HFFc6 (cell line): ENCODE measurements around the gene PTPRE. TPM values are rescaled to one million over a fixed set of nuclear protein-coding genes. Genes with fewer than 3 reads are reported as not detected.

Source experiments
- DNase-seq: peaks from one replicate; pipeline ENCODE4 v3.0.0-alpha.2; 2018
- H3K27ac Mint-ChIP-seq: 2 replicates; pipeline ENCODE4 v1.8.0; 2020; ENCODE audit warnings: mild to moderate bottlenecking, mixed read lengths
- H3K27me3 Mint-ChIP-seq: 2 replicates; pipeline ENCODE4 v1.8.0; 2021; ENCODE audit warnings: mild to moderate bottlenecking, moderate library complexity, mixed read lengths; ENCODE audit not compliant: insufficient read depth
- H3K36me3 Mint-ChIP-seq: 2 replicates; pipeline ENCODE4 v1.8.0; 2021; ENCODE audit warnings: low read depth, mixed read lengths
- H3K4me1 Mint-ChIP-seq: 2 replicates; pipeline ENCODE4 v1.8.0; 2020; ENCODE audit warnings: low read depth, mixed read lengths
- H3K4me3 Mint-ChIP-seq: 2 replicates; pipeline ENCODE4 v1.8.0; 2020; ENCODE audit warnings: mild to moderate bottlenecking, moderate library complexity, mixed read lengths
- H3K9me3 Mint-ChIP-seq: 2 replicates; pipeline ENCODE4 v1.8.0; 2020; ENCODE audit warnings: mild to moderate bottlenecking, mixed read lengths
- total RNA-seq, 6 experiments: library from RNA; stranded (reverse); fragmentation: NEBNext Ultra II Directional; extraction: Animal tissue kit (Norgen Biotek cat#: 25700); gene quantifications; 2 replicates in 1 of 6; 3 replicates in 5 of 6; pipeline ENCODE4 v1.2.3, GENCODE V29; 2021
- TF ChIP-seq, protein P1 (sequence below): fragments of 200-600 bp; sonication (generic); IDR thresholded peaks from 2 replicates; pipeline ENCODE4 v1.5.0; 2021; ENCODE audit warnings: antibody characterized with exemption, mild to moderate bottlenecking

PTPRE gene
- total RNA-seq, 6 experiments from 2014 or later, result 0.14 to 0.37 (median 0.15) TPM; not detected in 3

DNA sequence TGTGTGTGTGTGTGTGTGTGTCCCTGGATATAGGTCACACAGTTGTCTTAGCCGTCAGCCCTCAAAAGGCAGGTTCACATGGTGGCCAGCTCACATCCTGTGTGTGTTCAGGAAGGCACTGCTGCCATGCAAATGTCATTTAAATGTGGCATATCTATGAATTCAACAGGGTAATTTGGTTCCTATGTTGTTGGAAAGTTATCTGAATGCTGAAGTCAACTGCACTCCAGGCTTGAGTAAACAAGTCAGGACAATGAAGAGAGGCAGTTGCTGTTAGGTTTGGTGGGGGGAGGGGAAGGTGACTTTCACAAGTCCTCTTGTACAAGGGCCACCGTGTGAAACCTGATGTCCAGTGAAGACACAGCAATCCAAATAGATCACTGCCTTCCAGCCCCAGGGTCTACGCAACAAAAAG, 61.1 kb downstream of the PTPRE start:
- no peak overlapping the region for H3K4me3 Mint-ChIP-seq
- no peak for DNase-seq
- TF ChIP-seq, protein P1, sequence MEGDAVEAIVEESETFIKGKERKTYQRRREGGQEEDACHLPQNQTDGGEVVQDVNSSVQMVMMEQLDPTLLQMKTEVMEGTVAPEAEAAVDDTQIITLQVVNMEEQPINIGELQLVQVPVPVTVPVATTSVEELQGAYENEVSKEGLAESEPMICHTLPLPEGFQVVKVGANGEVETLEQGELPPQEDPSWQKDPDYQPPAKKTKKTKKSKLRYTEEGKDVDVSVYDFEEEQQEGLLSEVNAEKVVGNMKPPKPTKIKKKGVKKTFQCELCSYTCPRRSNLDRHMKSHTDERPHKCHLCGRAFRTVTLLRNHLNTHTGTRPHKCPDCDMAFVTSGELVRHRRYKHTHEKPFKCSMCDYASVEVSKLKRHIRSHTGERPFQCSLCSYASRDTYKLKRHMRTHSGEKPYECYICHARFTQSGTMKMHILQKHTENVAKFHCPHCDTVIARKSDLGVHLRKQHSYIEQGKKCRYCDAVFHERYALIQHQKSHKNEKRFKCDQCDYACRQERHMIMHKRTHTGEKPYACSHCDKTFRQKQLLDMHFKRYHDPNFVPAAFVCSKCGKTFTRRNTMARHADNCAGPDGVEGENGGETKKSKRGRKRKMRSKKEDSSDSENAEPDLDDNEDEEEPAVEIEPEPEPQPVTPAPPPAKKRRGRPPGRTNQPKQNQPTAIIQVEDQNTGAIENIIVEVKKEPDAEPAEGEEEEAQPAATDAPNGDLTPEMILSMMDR, result no peak
- peaks cover 10% of the 10 kb centered on the region; the same call in 1 of the 2 replicates for H3K36me3 Mint-ChIP-seq
- H3K27me3 Mint-ChIP-seq, result no peaks in the 10 kb centered on the region; the same call in 1 of the 2 replicates
- H3K4me1 Mint-ChIP-seq, result no peaks in the 10 kb centered on the region
- H3K27ac Mint-ChIP-seq, result no peak overlapping the region
- H3K9me3 Mint-ChIP-seq, result peaks cover 38% of the 10 kb centered on the region

- no peak for DNase-seq
- Mint-ChIP-seq H3K9me3 (peaks cover 45% of the 10 kb centered on the region), H3K27me3 (no peaks in the 10 kb centered on the region; the same call in 1 of the 2 replicates), H3K27ac (no peak overlapping the region), H3K4me3 (no peak overlapping the region), H3K4me1 (no peaks in the 10 kb centered on the region), H3K36me3 (peaks cover 10% of the 10 kb centered on the region; the same call in 1 of the 2 replicates)
- TF ChIP-seq, protein P1, result no peak
Observed at GRCh38 chr10:127968659-127969058, 61.8 kb downstream of the PTPRE start.

DNA sequence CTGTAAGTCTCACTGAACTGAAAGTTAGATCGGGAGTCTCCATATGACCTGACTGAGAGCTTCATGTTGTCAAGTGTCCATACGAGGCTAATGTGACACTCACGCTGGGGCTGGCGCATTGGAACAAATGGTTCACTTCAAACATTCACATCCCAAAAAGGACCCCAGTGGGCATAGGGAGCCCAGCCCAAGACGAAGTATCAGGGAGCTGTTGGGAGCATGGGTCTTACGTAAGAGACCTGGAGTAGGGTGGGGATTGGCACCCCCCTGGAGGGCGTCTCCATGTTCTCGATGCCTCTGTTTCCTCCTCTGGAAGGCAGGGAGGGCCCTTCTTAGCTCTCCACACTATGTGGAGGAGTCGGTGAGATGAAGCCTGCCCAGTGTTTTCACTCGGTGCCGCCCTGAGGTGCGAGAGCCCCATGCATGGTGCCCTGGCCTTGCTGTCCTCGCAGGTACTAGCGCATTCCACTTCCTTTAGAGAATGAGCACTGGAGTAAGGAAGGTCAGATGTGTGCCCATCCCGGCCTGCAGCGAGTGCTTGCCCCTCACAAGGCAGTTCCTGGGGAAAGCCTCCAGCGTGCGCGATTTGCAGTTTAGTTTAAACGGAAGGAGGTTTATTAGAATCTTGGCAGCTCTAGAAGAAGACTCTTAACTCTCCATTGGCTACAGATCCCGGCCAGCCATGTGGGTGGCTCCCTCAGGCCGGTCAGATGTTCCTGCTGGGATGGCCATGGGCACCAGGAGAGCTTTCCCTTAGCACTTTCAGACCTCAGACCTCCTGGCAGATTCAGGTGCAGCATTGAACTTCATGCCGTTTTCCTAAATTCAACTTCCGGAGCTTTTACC, 64.4 kb downstream of the PTPRE start:
- TF ChIP-seq, protein P1, result no peak
- Mint-ChIP-seq H3K9me3 (peaks cover 52% of the 10 kb centered on the region), H3K36me3 (peaks cover 10% of the 10 kb centered on the region; the same call in 1 of the 2 replicates), H3K27ac (no peak overlapping the region), H3K4me1 (no peaks in the 10 kb centered on the region), H3K4me3 (no peak overlapping the region), H3K27me3 (no peaks in the 10 kb centered on the region; the same call in 1 of the 2 replicates)
- DNase-seq, result no peak

DNA sequence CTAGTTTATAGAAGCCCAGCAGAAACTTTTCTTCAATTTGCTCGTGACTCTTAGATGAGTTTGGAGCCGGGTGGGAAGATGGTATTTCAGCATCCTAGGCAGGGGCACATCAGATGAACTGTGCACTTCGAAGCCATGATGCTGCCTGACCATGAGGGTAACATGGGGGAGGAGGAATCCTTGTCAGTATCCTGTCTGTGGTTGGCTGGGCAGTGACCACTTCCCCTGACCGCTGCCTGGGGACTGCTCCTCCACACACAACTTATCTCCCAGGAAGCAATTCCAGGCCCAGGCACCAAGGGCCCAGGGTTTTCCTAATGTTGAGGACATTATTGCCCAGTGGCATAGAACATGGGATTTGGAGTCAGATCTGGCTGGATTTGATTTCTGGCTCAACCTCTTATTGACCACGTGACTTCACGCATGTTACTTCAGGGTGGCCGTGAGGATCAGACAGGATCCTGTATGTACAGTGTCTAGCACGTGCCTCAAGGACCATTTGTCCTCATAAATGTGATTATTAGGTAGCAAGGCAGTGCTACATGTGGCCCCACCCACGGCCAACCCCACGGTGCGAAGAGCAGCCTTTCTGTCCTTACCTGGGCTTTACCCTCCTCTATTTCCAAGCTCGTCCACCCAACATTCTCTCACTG, 65.2 kb downstream of the PTPRE start:
- TF ChIP-seq, protein P1, result no peak
- no peaks in the 10 kb centered on the region for H3K4me1 Mint-ChIP-seq
- no peak overlapping the region for H3K4me3 Mint-ChIP-seq
- H3K36me3 Mint-ChIP-seq, result peaks cover 10% of the 10 kb centered on the region; the same call in 1 of the 2 replicates
- DNase-seq, result no peak
- H3K9me3 Mint-ChIP-seq, result peaks cover 52% of the 10 kb centered on the region
- no peaks in the 10 kb centered on the region; the same call in 1 of the 2 replicates for H3K27me3 Mint-ChIP-seq
- H3K27ac Mint-ChIP-seq, result no peak overlapping the region

- DNase-seq, result no peak
- Mint-ChIP-seq H3K9me3 (peaks cover 47% of the 10 kb centered on the region), H3K4me3 (no peak overlapping the region), H3K27me3 (no peaks in the 10 kb centered on the region; the same call in 1 of the 2 replicates), H3K4me1 (no peaks in the 10 kb centered on the region), H3K36me3 (peaks cover 10% of the 10 kb centered on the region; the same call in 1 of the 2 replicates), H3K27ac (no peak overlapping the region)
- TF ChIP-seq, protein P1, result no peak
Observed at GRCh38 chr10:127972751-127973357, 66.0 kb downstream of the PTPRE start.
